WTC11 (cell line): ENCODE data around the gene CSNK1E. TPM values are rescaled to one million over a fixed set of nuclear protein-coding genes. Genes with fewer than 3 reads are reported as not detected.

Experiments
- ATAC-seq: fragments of 200-7000 bp; cut with Tn5 transposase; 2 replicates; pipeline ENCODE4 v1.10.0; 2021; ENCODE audit warnings: mild to moderate bottlenecking, moderate library complexity
- CTCF ChIA-PET: fragments of 300-600 bp; sonication (Branson Sonifier 250); formaldehyde crosslinking; loops from one replicate; lab custom pipeline; 2021; ENCODE audit warnings: antibody characterized with exemption; lab: Charles Lee
- POLR2A ChIA-PET: fragments of 350-600 bp; sonication (Branson Sonifier 250); formaldehyde crosslinking; loops from one replicate; lab custom pipeline; 2021; ENCODE audit warnings: antibody characterized with exemption; lab: Charles Lee
- DNase-seq: peaks from one replicate; pipeline ENCODE4 v3.0.0; 2021; ENCODE audit warnings: low spot score
- H3K27ac Mint-ChIP-seq: 2 replicates; pipeline ENCODE4 v1.8.0; 2021; ENCODE audit warnings: mixed read lengths
- H3K27me3 Mint-ChIP-seq: 2 replicates; pipeline ENCODE4 v1.8.0; 2021; ENCODE audit warnings: low read depth, mild to moderate bottlenecking, moderate library complexity, mixed read lengths
- H3K36me3 Mint-ChIP-seq: 2 replicates; pipeline ENCODE4 v1.8.0; 2021; ENCODE audit warnings: mixed read lengths
- H3K4me1 Mint-ChIP-seq: 2 replicates; pipeline ENCODE4 v1.8.0; 2022; ENCODE audit warnings: mixed read lengths
- H3K4me3 Mint-ChIP-seq: 2 replicates; pipeline ENCODE4 v1.8.0; 2021; ENCODE audit warnings: mild to moderate bottlenecking, moderate library complexity, mixed read lengths
- H3K9me3 Mint-ChIP-seq: 2 replicates; pipeline ENCODE4 v1.8.0; 2021; ENCODE audit warnings: mixed read lengths
- ATF1 ChIP-seq: sonication (generic); formaldehyde crosslinking; IDR thresholded peaks from 2 replicates; pipeline ENCODE4 v1.8.1; 2023; ENCODE audit warnings: mild to moderate bottlenecking, moderate library complexity, missing genetic modification reagents
- ETV6 ChIP-seq: sonication (generic); formaldehyde crosslinking; IDR thresholded peaks from 2 replicates; pipeline ENCODE4 v1.8.1; 2022; ENCODE audit warnings: mild to moderate bottlenecking, missing genetic modification reagents
- JAZF1 ChIP-seq: fragments of 250-450 bp; sonication (Bioruptor Pico); IDR thresholded peaks from 2 replicates; pipeline ENCODE4 v1.9.0; 2021; ENCODE audit warnings: moderate library complexity, mild to moderate bottlenecking, inconsistent platforms
- NFE2L1 ChIP-seq: sonication (generic); formaldehyde crosslinking; IDR thresholded peaks from 2 replicates; pipeline ENCODE4 v1.8.1; 2023; ENCODE audit warnings: missing genetic modification reagents
- SMAD4 ChIP-seq: sonication (generic); formaldehyde crosslinking; IDR thresholded peaks from 2 replicates; pipeline ENCODE4 v1.8.0; 2022; ENCODE audit warnings: mild to moderate bottlenecking, missing genetic modification reagents
- TCF7 ChIP-seq: sonication (generic); formaldehyde crosslinking; IDR thresholded peaks from 2 replicates; pipeline ENCODE4 v1.8.0; 2022; ENCODE audit warnings: mild to moderate bottlenecking, low read depth, missing genetic modification reagents, moderate library complexity
- TP53 ChIP-seq: sonication (generic); formaldehyde crosslinking; IDR thresholded peaks from 2 replicates; pipeline ENCODE4 v1.8.1; 2023; ENCODE audit warnings: mild to moderate bottlenecking, missing genetic modification reagents
- ZNF263 ChIP-seq: sonication (generic); formaldehyde crosslinking; IDR thresholded peaks from 2 replicates; pipeline ENCODE4 v1.8.1; 2022; ENCODE audit warnings: low read depth, mild to moderate bottlenecking, moderate library complexity, missing genetic modification reagents
- ZNF317 ChIP-seq: sonication (generic); formaldehyde crosslinking; IDR thresholded peaks from 2 replicates; pipeline ENCODE4 v1.8.1; 2023; ENCODE audit warnings: low read depth, mild to moderate bottlenecking, moderate library complexity, missing genetic modification reagents, borderline replicate concordance
- total RNA-seq: library from RNA; stranded (reverse); gene quantifications from 3 replicates; pipeline ENCODE4 v1.2.3, GENCODE V29; 2021
- TF ChIP-seq, protein P1 (sequence below): sonication (generic); formaldehyde crosslinking; IDR thresholded peaks from 2 replicates; pipeline ENCODE4 v1.8.1; 2023; ENCODE audit warnings: mild to moderate bottlenecking, missing genetic modification reagents, moderate library complexity
- TF ChIP-seq, protein P2 (sequence below): fragments of 250-450 bp; sonication (Bioruptor Pico); conservative IDR thresholded peaks from 2 replicates; pipeline ENCODE4 v1.9.0; 2021; ENCODE audit warnings: mild to moderate bottlenecking
- TF ChIP-seq, protein P3 (sequence below): fragments of 250-450 bp; sonication (Bioruptor Pico); IDR thresholded peaks from 2 replicates; pipeline ENCODE4 v1.9.0; 2021; ENCODE audit warnings: mild to moderate bottlenecking, borderline replicate concordance
- TF ChIP-seq, protein P4 (sequence below): fragments of 250-450 bp; sonication (Bioruptor Pico); IDR thresholded peaks from 2 replicates; pipeline ENCODE4 v1.9.0; 2021; ENCODE audit warnings: mild to moderate bottlenecking
- TF ChIP-seq, protein P5 (sequence below): fragments of 250-450 bp; sonication (Bioruptor Pico); IDR thresholded peaks from 2 replicates; pipeline ENCODE4 v1.9.0; 2021; ENCODE audit warnings: mild to moderate bottlenecking
- TF ChIP-seq, protein P6 (sequence below): sonication (generic); formaldehyde crosslinking; IDR thresholded peaks from 2 replicates; pipeline ENCODE4 v1.8.1; 2022; ENCODE audit warnings: missing genetic modification reagents, borderline replicate concordance
- TF ChIP-seq, protein P7 (sequence below): sonication (generic); formaldehyde crosslinking; IDR thresholded peaks from 2 replicates; pipeline ENCODE4 v1.8.0; 2023; ENCODE audit warnings: mild to moderate bottlenecking, missing genetic modification reagents
- TF ChIP-seq, protein P8 (sequence below): sonication (generic); formaldehyde crosslinking; IDR thresholded peaks from 2 replicates; pipeline ENCODE4 v1.8.0; 2022; ENCODE audit warnings: mild to moderate bottlenecking, missing genetic modification reagents

Gene CSNK1E
- total RNA-seq, 1 experiment from 2014 or later: 265 TPM

DNA sequence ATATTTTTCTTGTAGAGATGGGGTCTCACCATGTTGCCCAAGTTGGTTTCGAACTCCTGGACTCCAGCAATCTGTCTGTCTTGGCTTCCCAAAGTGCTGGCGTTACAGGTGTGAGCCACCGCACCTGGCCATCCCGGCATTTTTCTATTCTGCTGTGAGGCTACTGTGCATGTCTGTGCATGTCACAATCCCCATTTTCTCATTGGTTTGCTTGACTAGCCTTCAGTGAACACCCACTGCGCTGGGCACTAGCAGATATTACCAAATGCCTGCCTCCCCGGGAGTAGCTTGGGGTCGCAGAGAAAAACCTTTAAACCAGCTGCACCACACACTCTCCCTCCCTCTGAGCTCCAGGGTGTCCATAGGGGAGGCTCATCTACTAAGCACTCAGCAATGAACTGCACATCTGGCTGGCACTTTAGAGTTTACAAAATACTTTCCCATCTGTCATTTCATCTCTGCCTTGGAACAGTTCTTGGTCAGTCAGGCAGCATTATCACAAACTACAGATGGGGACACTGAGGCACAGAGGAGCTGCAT lies 4.9 kb downstream of the CSNK1E start (continued):
- TF ChIP-seq, protein P1, sequence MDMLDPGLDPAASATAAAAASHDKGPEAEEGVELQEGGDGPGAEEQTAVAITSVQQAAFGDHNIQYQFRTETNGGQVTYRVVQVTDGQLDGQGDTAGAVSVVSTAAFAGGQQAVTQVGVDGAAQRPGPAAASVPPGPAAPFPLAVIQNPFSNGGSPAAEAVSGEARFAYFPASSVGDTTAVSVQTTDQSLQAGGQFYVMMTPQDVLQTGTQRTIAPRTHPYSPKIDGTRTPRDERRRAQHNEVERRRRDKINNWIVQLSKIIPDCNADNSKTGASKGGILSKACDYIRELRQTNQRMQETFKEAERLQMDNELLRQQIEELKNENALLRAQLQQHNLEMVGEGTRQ (CRISPR knock-in tag): no peak
- TF ChIP-seq ETV6 (CRISPR knock-in tag): no peak
- no peak for TF ChIP-seq ATF1 (CRISPR knock-in tag)
- TF ChIP-seq, protein P2, sequence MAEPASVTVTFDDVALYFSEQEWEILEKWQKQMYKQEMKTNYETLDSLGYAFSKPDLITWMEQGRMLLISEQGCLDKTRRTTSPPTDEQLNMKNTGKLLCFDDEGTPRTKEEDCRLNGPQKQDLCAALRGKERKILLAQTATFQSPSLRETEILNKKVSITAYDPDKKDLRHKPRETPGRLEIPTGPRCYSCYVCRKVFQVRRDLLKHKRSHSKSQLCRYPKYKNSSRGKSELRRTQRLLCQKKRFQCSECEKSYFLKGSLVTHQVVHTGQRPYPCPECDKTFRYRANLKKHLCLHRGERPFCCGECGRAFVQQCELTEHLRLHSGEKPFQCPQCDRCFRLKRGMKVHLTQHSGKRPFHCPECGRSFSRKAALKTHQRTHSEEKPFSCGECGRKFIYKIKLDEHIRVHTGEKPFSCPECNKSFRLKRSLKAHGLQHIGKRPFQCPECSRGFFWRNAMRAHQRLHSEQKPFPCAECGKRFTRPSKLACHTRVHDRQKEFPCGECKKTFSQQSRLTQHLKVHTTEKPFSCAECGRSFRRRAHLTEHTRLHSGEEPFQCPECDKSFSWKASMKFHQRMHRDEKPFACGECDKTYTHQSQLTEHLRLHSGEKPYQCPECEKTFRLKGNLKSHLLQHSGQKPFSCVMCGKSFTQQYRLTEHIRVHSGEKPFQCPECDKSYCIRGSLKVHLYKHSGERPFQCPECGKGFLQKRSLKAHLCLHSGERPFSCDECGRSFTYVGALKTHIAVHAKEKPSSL (CRISPR knock-in tag): no peak
- TF ChIP-seq, protein P3, sequence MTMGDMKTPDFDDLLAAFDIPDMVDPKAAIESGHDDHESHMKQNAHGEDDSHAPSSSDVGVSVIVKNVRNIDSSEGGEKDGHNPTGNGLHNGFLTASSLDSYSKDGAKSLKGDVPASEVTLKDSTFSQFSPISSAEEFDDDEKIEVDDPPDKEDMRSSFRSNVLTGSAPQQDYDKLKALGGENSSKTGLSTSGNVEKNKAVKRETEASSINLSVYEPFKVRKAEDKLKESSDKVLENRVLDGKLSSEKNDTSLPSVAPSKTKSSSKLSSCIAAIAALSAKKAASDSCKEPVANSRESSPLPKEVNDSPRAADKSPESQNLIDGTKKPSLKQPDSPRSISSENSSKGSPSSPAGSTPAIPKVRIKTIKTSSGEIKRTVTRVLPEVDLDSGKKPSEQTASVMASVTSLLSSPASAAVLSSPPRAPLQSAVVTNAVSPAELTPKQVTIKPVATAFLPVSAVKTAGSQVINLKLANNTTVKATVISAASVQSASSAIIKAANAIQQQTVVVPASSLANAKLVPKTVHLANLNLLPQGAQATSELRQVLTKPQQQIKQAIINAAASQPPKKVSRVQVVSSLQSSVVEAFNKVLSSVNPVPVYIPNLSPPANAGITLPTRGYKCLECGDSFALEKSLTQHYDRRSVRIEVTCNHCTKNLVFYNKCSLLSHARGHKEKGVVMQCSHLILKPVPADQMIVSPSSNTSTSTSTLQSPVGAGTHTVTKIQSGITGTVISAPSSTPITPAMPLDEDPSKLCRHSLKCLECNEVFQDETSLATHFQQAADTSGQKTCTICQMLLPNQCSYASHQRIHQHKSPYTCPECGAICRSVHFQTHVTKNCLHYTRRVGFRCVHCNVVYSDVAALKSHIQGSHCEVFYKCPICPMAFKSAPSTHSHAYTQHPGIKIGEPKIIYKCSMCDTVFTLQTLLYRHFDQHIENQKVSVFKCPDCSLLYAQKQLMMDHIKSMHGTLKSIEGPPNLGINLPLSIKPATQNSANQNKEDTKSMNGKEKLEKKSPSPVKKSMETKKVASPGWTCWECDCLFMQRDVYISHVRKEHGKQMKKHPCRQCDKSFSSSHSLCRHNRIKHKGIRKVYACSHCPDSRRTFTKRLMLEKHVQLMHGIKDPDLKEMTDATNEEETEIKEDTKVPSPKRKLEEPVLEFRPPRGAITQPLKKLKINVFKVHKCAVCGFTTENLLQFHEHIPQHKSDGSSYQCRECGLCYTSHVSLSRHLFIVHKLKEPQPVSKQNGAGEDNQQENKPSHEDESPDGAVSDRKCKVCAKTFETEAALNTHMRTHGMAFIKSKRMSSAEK (CRISPR knock-in tag): no peak
- no peak for TF ChIP-seq TCF7 (CRISPR knock-in tag)
- TF ChIP-seq ZNF317 (CRISPR knock-in tag): no peak

DNA sequence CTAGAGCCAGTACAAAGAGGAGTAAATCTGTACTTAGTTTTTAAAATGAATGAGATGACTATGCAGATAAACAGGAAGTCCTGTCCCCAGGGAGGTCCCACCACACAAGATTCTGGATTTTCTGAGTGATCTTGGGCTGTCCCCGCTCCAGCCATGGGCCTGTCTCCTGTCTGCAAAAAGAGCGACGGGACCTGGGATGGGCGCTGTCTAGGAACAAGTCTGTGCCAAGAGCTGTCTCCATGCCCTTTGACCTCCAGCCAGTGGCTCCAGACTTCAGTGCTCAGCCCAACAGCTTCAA lies 6.0 kb downstream of the CSNK1E start:
- ChIA-PET POLR2A (no interaction called here), CTCF (no interaction called here)
- Mint-ChIP-seq H3K36me3 (peaks cover 58% of the 10 kb centered on the region), H3K9me3 (no peaks in the 10 kb centered on the region), H3K27me3 (no peaks in the 10 kb centered on the region), H3K27ac (peak overlapping the region; percentile 79), H3K4me3 (no peak overlapping the region), H3K4me1 (peaks cover 83% of the 10 kb centered on the region)
- DNase-seq (no peak), ATAC-seq (no peak)
- TF ChIP-seq TP53 (CRISPR knock-in tag): no peak
- no peak for TF ChIP-seq JAZF1 (CRISPR knock-in tag)
- TF ChIP-seq, protein P4, sequence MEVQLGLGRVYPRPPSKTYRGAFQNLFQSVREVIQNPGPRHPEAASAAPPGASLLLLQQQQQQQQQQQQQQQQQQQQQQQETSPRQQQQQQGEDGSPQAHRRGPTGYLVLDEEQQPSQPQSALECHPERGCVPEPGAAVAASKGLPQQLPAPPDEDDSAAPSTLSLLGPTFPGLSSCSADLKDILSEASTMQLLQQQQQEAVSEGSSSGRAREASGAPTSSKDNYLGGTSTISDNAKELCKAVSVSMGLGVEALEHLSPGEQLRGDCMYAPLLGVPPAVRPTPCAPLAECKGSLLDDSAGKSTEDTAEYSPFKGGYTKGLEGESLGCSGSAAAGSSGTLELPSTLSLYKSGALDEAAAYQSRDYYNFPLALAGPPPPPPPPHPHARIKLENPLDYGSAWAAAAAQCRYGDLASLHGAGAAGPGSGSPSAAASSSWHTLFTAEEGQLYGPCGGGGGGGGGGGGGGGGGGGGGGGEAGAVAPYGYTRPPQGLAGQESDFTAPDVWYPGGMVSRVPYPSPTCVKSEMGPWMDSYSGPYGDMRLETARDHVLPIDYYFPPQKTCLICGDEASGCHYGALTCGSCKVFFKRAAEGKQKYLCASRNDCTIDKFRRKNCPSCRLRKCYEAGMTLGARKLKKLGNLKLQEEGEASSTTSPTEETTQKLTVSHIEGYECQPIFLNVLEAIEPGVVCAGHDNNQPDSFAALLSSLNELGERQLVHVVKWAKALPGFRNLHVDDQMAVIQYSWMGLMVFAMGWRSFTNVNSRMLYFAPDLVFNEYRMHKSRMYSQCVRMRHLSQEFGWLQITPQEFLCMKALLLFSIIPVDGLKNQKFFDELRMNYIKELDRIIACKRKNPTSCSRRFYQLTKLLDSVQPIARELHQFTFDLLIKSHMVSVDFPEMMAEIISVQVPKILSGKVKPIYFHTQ: no peak
- TF ChIP-seq, protein P5, sequence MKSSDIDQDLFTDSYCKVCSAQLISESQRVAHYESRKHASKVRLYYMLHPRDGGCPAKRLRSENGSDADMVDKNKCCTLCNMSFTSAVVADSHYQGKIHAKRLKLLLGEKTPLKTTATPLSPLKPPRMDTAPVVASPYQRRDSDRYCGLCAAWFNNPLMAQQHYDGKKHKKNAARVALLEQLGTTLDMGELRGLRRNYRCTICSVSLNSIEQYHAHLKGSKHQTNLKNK (CRISPR knock-in tag): no peak
- TF ChIP-seq ZNF317 (CRISPR knock-in tag): no peak
- no peak for TF ChIP-seq NFE2L1 (CRISPR knock-in tag)
- no peak for TF ChIP-seq ZNF263 (CRISPR knock-in tag)
- no peak for TF ChIP-seq SMAD4
- TF ChIP-seq, protein P6, sequence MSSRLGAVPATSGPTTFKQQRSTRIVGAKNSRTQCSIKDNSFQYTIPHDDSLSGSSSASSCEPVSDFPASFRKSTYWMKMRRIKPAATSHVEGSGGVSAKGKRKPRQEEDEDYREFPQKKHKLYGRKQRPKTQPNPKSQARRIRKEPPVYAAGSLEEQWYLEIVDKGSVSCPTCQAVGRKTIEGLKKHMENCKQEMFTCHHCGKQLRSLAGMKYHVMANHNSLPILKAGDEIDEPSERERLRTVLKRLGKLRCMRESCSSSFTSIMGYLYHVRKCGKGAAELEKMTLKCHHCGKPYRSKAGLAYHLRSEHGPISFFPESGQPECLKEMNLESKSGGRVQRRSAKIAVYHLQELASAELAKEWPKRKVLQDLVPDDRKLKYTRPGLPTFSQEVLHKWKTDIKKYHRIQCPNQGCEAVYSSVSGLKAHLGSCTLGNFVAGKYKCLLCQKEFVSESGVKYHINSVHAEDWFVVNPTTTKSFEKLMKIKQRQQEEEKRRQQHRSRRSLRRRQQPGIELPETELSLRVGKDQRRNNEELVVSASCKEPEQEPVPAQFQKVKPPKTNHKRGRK (CRISPR knock-in tag): no peak
- TF ChIP-seq, protein P7, sequence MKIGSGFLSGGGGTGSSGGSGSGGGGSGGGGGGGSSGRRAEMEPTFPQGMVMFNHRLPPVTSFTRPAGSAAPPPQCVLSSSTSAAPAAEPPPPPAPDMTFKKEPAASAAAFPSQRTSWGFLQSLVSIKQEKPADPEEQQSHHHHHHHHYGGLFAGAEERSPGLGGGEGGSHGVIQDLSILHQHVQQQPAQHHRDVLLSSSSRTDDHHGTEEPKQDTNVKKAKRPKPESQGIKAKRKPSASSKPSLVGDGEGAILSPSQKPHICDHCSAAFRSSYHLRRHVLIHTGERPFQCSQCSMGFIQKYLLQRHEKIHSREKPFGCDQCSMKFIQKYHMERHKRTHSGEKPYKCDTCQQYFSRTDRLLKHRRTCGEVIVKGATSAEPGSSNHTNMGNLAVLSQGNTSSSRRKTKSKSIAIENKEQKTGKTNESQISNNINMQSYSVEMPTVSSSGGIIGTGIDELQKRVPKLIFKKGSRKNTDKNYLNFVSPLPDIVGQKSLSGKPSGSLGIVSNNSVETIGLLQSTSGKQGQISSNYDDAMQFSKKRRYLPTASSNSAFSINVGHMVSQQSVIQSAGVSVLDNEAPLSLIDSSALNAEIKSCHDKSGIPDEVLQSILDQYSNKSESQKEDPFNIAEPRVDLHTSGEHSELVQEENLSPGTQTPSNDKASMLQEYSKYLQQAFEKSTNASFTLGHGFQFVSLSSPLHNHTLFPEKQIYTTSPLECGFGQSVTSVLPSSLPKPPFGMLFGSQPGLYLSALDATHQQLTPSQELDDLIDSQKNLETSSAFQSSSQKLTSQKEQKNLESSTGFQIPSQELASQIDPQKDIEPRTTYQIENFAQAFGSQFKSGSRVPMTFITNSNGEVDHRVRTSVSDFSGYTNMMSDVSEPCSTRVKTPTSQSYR (CRISPR knock-in tag): no peak
- TF ChIP-seq, protein P8, sequence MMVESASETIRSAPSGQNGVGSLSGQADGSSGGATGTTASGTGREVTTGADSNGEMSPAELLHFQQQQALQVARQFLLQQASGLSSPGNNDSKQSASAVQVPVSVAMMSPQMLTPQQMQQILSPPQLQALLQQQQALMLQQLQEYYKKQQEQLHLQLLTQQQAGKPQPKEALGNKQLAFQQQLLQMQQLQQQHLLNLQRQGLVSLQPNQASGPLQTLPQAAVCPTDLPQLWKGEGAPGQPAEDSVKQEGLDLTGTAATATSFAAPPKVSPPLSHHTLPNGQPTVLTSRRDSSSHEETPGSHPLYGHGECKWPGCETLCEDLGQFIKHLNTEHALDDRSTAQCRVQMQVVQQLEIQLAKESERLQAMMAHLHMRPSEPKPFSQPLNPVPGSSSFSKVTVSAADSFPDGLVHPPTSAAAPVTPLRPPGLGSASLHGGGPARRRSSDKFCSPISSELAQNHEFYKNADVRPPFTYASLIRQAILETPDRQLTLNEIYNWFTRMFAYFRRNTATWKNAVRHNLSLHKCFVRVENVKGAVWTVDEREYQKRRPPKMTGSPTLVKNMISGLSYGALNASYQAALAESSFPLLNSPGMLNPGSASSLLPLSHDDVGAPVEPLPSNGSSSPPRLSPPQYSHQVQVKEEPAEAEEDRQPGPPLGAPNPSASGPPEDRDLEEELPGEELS (CRISPR knock-in tag): no peak
